SJCRH30 (cell line): Measurements from ENCODE around the gene MSL3B.

Source experiments
- DNase-seq, 2 experiments: peaks; one replicate each; pipeline ENCODE4 v3.0.0-alpha.2; 2015 to 2020
- H3K27ac ChIP-seq: fragments of 250-450 bp; sonication (Bioruptor Pico); 2 replicates; pipeline ENCODE4 v1.5.1; 2020; ENCODE audit warnings: mild to moderate bottlenecking, moderate library complexity
- H3K27me3 ChIP-seq: fragments of 250-450 bp; sonication (Bioruptor Pico); 2 replicates; pipeline ENCODE4 v1.5.1; 2020; ENCODE audit warnings: mild to moderate bottlenecking, moderate library complexity
- H3K36me3 ChIP-seq: fragments of 250-450 bp; sonication (Bioruptor Pico); 2 replicates; pipeline ENCODE4 v1.5.1; 2020; ENCODE audit warnings: mild to moderate bottlenecking, moderate library complexity
- H3K4me1 ChIP-seq: fragments of 250-450 bp; sonication (Bioruptor Pico); 2 replicates; pipeline ENCODE4 v1.5.1; 2020; ENCODE audit warnings: mild to moderate bottlenecking, moderate library complexity
- H3K4me3 ChIP-seq: fragments of 250-450 bp; sonication (Bioruptor Pico); 2 replicates; pipeline ENCODE4 v1.5.1; 2020; ENCODE audit warnings: mild to moderate bottlenecking, moderate library complexity
- H3K9me3 ChIP-seq: fragments of 250-450 bp; sonication (Bioruptor Pico); replicated peaks from 2 replicates; pipeline ENCODE4 v1.5.1; 2020; ENCODE audit warnings: mild to moderate bottlenecking, moderate library complexity

Gene MSL3B

GRCh38 chr2:233846387-233847247 lies 21.6 kb downstream of the MSL3B start:
- Histone ChIP-seq H3K4me1 (peaks cover 2% of the 10 kb centered on the region), H3K27me3 (no peaks in the 10 kb centered on the region), H3K27ac (no peak overlapping the region), H3K36me3 (peaks cover 100% of the 10 kb centered on the region), H3K4me3 (no peak overlapping the region), H3K9me3 (no peaks in the 10 kb centered on the region)
- DNase-seq: no peak

GRCh38 chr2:233845301-233846060 lies 22.7 kb downstream of the MSL3B start:
- Histone ChIP-seq H3K9me3 (no peaks in the 10 kb centered on the region), H3K4me3 (no peak overlapping the region), H3K27ac (no peak overlapping the region), H3K4me1 (no peaks in the 10 kb centered on the region), H3K36me3 (peaks cover 100% of the 10 kb centered on the region), H3K27me3 (no peaks in the 10 kb centered on the region)
- DNase-seq: no peak

- H3K4me1 ChIP-seq: peaks cover 3% of the 10 kb centered on the region; the same call in 1 of the 2 replicates
- no peak overlapping the region for H3K27ac ChIP-seq
- H3K27me3 ChIP-seq: no peaks in the 10 kb centered on the region
- peaks cover 100% of the 10 kb centered on the region for H3K36me3 ChIP-seq
- no peak overlapping the region for H3K4me3 ChIP-seq
- DNase-seq: no peak
- no peaks in the 10 kb centered on the region for H3K9me3 ChIP-seq
These were observed 23.4 kb downstream of the MSL3B start for GRCh38 chr2:233844836-233845235.

GRCh38 chr2:233844064-233844807 lies 23.9 kb downstream of the MSL3B start:
- DNase-seq: no peak
- Histone ChIP-seq H3K4me3 (no peak overlapping the region), H3K36me3 (peaks cover 100% of the 10 kb centered on the region), H3K4me1 (peaks cover 3% of the 10 kb centered on the region; the same call in 1 of the 2 replicates), H3K27ac (no peak overlapping the region), H3K9me3 (no peaks in the 10 kb centered on the region), H3K27me3 (no peaks in the 10 kb centered on the region)

- Histone ChIP-seq H3K27me3 (no peaks in the 10 kb centered on the region), H3K27ac (no peak overlapping the region), H3K36me3 (peaks cover 100% of the 10 kb centered on the region), H3K4me3 (no peak overlapping the region), H3K4me1 (peaks cover 3% of the 10 kb centered on the region; the same call in 1 of the 2 replicates), H3K9me3 (no peaks in the 10 kb centered on the region)
- DNase-seq: no peak
These were observed 27.0 kb downstream of the MSL3B start for GRCh38 chr2:233841183-233841582.

GRCh38 chr2:233840520-233840919 lies 27.7 kb downstream of the MSL3B start:
- peaks cover 100% of the 10 kb centered on the region for H3K36me3 ChIP-seq
- no peak for DNase-seq

GRCh38 chr2:233839447-233839820 lies 28.8 kb downstream of the MSL3B start:
- Histone ChIP-seq H3K36me3 (peaks cover 100% of the 10 kb centered on the region), H3K27me3 (no peaks in the 10 kb centered on the region), H3K9me3 (no peaks in the 10 kb centered on the region), H3K4me1 (peaks cover 3% of the 10 kb centered on the region; the same call in 1 of the 2 replicates), H3K27ac (no peak overlapping the region), H3K4me3 (no peak overlapping the region)
- DNase-seq: no peak

More at GRCh38 chr2:233840520-233840919, 27.7 kb downstream of the MSL3B start:
- no peak overlapping the region for H3K4me3 ChIP-seq
- no peaks in the 10 kb centered on the region for H3K9me3 ChIP-seq
- H3K27ac ChIP-seq: no peak overlapping the region
- peaks cover 3% of the 10 kb centered on the region; the same call in 1 of the 2 replicates for H3K4me1 ChIP-seq
- H3K27me3 ChIP-seq: no peaks in the 10 kb centered on the region

- no peaks in the 10 kb centered on the region for H3K27me3 ChIP-seq
- DNase-seq: no peak
- H3K27ac ChIP-seq: no peak overlapping the region
- no peak overlapping the region for H3K4me3 ChIP-seq
- peaks cover 99% of the 10 kb centered on the region for H3K36me3 ChIP-seq
- H3K4me1 ChIP-seq: peaks cover 3% of the 10 kb centered on the region; the same call in 1 of the 2 replicates
- no peaks in the 10 kb centered on the region for H3K9me3 ChIP-seq
These were observed 29.3 kb downstream of the MSL3B start for GRCh38 chr2:233838726-233839446.

- Histone ChIP-seq H3K9me3 (no peaks in the 10 kb centered on the region), H3K4me3 (no peak overlapping the region), H3K27ac (no peak overlapping the region), H3K36me3 (peaks cover 92% of the 10 kb centered on the region), H3K4me1 (peaks cover 3% of the 10 kb centered on the region; the same call in 1 of the 2 replicates), H3K27me3 (no peaks in the 10 kb centered on the region)
- no peak for DNase-seq
These were observed 29.9 kb downstream of the MSL3B start for GRCh38 chr2:233838251-233838650.

GRCh38 chr2:233837694-233838229 lies 30.4 kb downstream of the MSL3B start:
- DNase-seq: no peak
- Histone ChIP-seq H3K4me1 (peaks cover 3% of the 10 kb centered on the region; the same call in 1 of the 2 replicates), H3K36me3 (peaks cover 87% of the 10 kb centered on the region), H3K9me3 (no peaks in the 10 kb centered on the region), H3K27me3 (no peaks in the 10 kb centered on the region), H3K27ac (no peak overlapping the region), H3K4me3 (no peak overlapping the region)

GRCh38 chr2:233836359-233836758 lies 31.8 kb downstream of the MSL3B start:
- Histone ChIP-seq H3K4me3 (no peak overlapping the region), H3K27ac (no peak overlapping the region), H3K4me1 (peaks cover 3% of the 10 kb centered on the region; the same call in 1 of the 2 replicates), H3K9me3 (no peaks in the 10 kb centered on the region), H3K36me3 (peaks cover 73% of the 10 kb centered on the region), H3K27me3 (no peaks in the 10 kb centered on the region)
- DNase-seq: no peak

- no peak overlapping the region for H3K27ac ChIP-seq
- no peak for DNase-seq
These were observed 32.7 kb downstream of the MSL3B start for GRCh38 chr2:233835230-233836186.

GRCh38 chr2:233833345-233833744 lies 34.8 kb downstream of the MSL3B start:
- H3K27ac ChIP-seq: no peak overlapping the region
- H3K9me3 ChIP-seq: no peaks in the 10 kb centered on the region
- H3K4me3 ChIP-seq: no peak overlapping the region
- H3K4me1 ChIP-seq: no peaks in the 10 kb centered on the region
- H3K27me3 ChIP-seq: no peaks in the 10 kb centered on the region
- DNase-seq: no peak
- H3K36me3 ChIP-seq: peaks cover 43% of the 10 kb centered on the region

More at GRCh38 chr2:233835230-233836186, 32.7 kb downstream of the MSL3B start:
- Histone ChIP-seq H3K27me3 (no peaks in the 10 kb centered on the region), H3K36me3 (peaks cover 65% of the 10 kb centered on the region), H3K4me1 (peaks cover 3% of the 10 kb centered on the region; the same call in 1 of the 2 replicates), H3K9me3 (no peaks in the 10 kb centered on the region), H3K4me3 (no peak overlapping the region)
